ENCODE data around the gene ZNFX1. TPM values are rescaled to one million over a fixed set of nuclear protein-coding genes. Genes with fewer than 3 reads are reported as not detected.

Gene ZNFX1
- total RNA-seq, 3 donors from 2014 or later (not counting 1 experiment from before 2014, with no cell fraction given): 55.8 to 58.5 (median 57.8) TPM

GRCh38 chr20:49293122-49293521 lies 15.3 kb upstream of the ZNFX1 start:
- TF ChIP-seq CTCF (IDR thresholded peaks at IDR 0.05): no peak
- peaks cover 27% of the 10 kb centered on the region for H3K36me3 Mint-ChIP-seq
- no peak for DNase-seq
- 93% methylated on average over 4 of the region's 6 CpGs for WGBS (ENCODE audit: insufficient coverage)
- peaks cover 8 to 22% of the 10 kb centered on the region in 2 donors for H3K4me1 Mint-ChIP-seq
- peaks cover 7% of the 10 kb centered on the region for H3K9me3 ChIP-seq (ENCODE audit: control insufficient read depth, insufficient read depth, low read length)
- H3K27ac Mint-ChIP-seq: no peak overlapping the region
- H3K4me3 Mint-ChIP-seq: no peak overlapping the region
- H3K27me3 Mint-ChIP-seq (ENCODE audit: low read depth in 2 of 2): no peaks in the 10 kb centered on the region
- peaks cover 9% of the 10 kb centered on the region for H3K4me1 ChIP-seq (ENCODE audit: control insufficient read depth, insufficient read depth, low read length)
- H3K9me3 Mint-ChIP-seq: no peaks in the 10 kb centered on the region
- H3K36me3 ChIP-seq (ENCODE audit: control insufficient read depth, insufficient read depth, low read length): peaks cover 29% of the 10 kb centered on the region
- H3K4me3 ChIP-seq (ENCODE audit: low read length): no peak overlapping the region
- no peaks in the 10 kb centered on the region for H3K27me3 ChIP-seq (ENCODE audit: control insufficient read depth, insufficient read depth, low read length)
- no peak overlapping the region for H3K27ac ChIP-seq (ENCODE audit: low read length)
- intact Hi-C loops (cut with micrococcal nuclease): no loop called here
- ATAC-seq: no peak

DNA sequence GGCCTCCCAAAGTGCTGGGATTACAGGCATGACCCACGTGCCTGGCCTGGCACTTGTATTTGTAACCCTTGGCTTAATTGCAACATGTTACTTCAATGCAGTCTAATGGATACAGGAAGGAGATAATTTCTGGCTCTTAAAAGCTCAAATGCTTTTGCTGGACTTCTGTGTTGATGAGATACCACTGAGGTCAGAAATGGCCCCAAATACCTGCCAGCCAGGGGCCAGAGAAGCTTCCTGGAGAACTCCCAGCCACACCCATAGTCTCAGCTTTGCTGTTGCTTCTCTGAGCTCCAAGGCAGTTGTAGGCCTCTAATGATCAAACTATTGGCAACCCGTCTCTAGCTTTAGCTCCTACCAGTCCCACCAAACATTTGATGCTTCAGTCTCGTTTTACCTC lies 14.2 kb upstream of the ZNFX1 start:
- no peak for DNase-seq
- Mint-ChIP-seq H3K9me3 (peaks cover 0 to 8% of the 10 kb centered on the region in 2 donors), H3K27ac (no peak overlapping the region), H3K27me3 (ENCODE audit: low read depth in 2 of 2) (no peaks in the 10 kb centered on the region), H3K4me3 (no peak overlapping the region), H3K36me3 (peaks cover 38% of the 10 kb centered on the region), H3K4me1 (peaks cover 12 to 27% of the 10 kb centered on the region in 2 donors)
- H3K4me3 ChIP-seq (ENCODE audit: low read length): no peak overlapping the region
- intact Hi-C loops (cut with micrococcal nuclease): no loop called here
- H3K27ac ChIP-seq (ENCODE audit: low read length): no peak overlapping the region
- H3K4me1 ChIP-seq (ENCODE audit: control insufficient read depth, insufficient read depth, low read length): no peaks in the 10 kb centered on the region
- WGBS (ENCODE audit: insufficient coverage): 53% methylated on average over 3 of the region's 3 CpGs
- peaks cover 10% of the 10 kb centered on the region for H3K9me3 ChIP-seq (ENCODE audit: control insufficient read depth, insufficient read depth, low read length)
- peaks cover 40% of the 10 kb centered on the region for H3K36me3 ChIP-seq (ENCODE audit: control insufficient read depth, insufficient read depth, low read length)
- no peak for TF ChIP-seq CTCF (IDR thresholded peaks at IDR 0.05)
- H3K27me3 ChIP-seq (ENCODE audit: control insufficient read depth, insufficient read depth, low read length): no peaks in the 10 kb centered on the region
- ATAC-seq: no peak

DNA sequence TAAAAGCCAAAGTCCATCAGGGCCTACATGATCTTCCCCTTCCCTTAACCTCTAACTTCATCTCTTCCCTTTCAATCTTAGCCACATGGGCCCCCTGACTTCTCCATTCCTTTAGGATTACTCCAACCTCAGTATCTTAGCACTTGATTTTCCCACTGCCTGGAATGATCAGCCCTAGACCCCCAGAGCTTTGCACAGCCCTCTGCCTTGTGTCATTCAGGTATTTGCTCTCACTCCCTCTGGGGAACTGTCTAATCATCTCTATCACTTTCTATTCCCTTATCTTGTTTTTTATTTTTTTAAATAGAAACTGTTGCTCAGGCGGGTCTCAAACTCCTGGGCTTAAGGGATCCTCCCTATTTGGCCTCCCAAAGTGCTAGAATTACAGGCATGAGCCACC lies 13.3 kb upstream of the ZNFX1 start:
- H3K36me3 ChIP-seq (ENCODE audit: control insufficient read depth, insufficient read depth, low read length): peaks cover 48% of the 10 kb centered on the region
- no peaks in the 10 kb centered on the region for H3K27me3 Mint-ChIP-seq (ENCODE audit: low read depth in 2 of 2)
- peaks cover 14 to 33% of the 10 kb centered on the region in 2 donors for H3K4me1 Mint-ChIP-seq
- H3K4me3 Mint-ChIP-seq: no peak overlapping the region
- H3K27ac ChIP-seq (ENCODE audit: low read length): no peak overlapping the region
- no peak overlapping the region for H3K4me3 ChIP-seq (ENCODE audit: low read length)
- H3K4me1 ChIP-seq (ENCODE audit: control insufficient read depth, insufficient read depth, low read length): no peaks in the 10 kb centered on the region
- WGBS (ENCODE audit: insufficient coverage): 86% methylated on average over 1 of the region's 1 CpG
- no peak for DNase-seq
- H3K36me3 Mint-ChIP-seq: peaks cover 46% of the 10 kb centered on the region
- peaks cover 0 to 9% of the 10 kb centered on the region in 2 donors for H3K9me3 Mint-ChIP-seq
- intact Hi-C loops (cut with micrococcal nuclease): no loop called here
- H3K27me3 ChIP-seq (ENCODE audit: control insufficient read depth, insufficient read depth, low read length): no peaks in the 10 kb centered on the region
- TF ChIP-seq CTCF (IDR thresholded peaks at IDR 0.05): no peak
- no peak for ATAC-seq
- H3K9me3 ChIP-seq (ENCODE audit: control insufficient read depth, insufficient read depth, low read length): peaks cover 18% of the 10 kb centered on the region
- H3K27ac Mint-ChIP-seq: peak overlapping the region; percentile 17 to 25

DNA sequence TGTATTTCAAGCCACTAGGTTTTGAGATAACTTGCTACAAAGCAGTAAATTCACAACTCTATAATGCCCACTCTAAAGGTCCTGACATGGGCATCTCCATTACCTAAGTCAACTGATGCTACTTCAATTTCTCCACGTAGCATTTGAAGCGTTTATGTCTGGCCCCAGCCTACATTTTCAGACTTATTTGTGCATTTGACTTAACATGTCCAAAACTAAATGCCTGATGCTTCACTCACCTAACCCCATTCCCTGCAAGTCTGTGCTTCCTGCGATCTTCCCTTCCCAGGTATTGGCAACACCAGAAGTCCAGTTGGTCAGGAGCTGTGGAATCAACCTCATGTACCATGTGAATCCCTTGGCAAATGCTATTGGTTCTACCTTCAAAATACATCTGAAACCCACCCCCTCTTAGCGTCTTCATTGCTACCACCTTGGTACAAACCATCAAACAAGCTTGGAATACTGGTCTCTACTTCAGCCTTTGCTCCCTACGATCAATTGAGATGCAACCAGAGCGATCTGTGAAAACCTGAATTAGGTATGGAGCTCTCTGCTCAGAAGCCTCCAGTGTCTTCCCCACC lies 12.8 kb upstream of the ZNFX1 start:
- Histone ChIP-seq H3K9me3 (ENCODE audit: control insufficient read depth, insufficient read depth, low read length) (peaks cover 23% of the 10 kb centered on the region), H3K4me1 (ENCODE audit: control insufficient read depth, insufficient read depth, low read length) (no peaks in the 10 kb centered on the region), H3K36me3 (ENCODE audit: control insufficient read depth, insufficient read depth, low read length) (peaks cover 53% of the 10 kb centered on the region), H3K27me3 (ENCODE audit: control insufficient read depth, insufficient read depth, low read length) (no peaks in the 10 kb centered on the region), H3K27ac (ENCODE audit: low read length) (no peak overlapping the region), H3K4me3 (ENCODE audit: low read length) (no peak overlapping the region)
- Mint-ChIP-seq H3K27me3 (ENCODE audit: low read depth in 2 of 2) (no peaks in the 10 kb centered on the region), H3K27ac (peak overlapping the region; percentile 17 to 25), H3K4me3 (no peak overlapping the region), H3K9me3 (peaks cover 0 to 9% of the 10 kb centered on the region in 2 donors), H3K4me1 (peaks cover 18 to 38% of the 10 kb centered on the region in 2 donors), H3K36me3 (peaks cover 51% of the 10 kb centered on the region)
- WGBS (ENCODE audit: insufficient coverage): 90% methylated on average over 6 of the region's 6 CpGs
- no peak for ATAC-seq
- no peak for TF ChIP-seq CTCF (IDR thresholded peaks at IDR 0.05)
- DNase-seq: no peak
- intact Hi-C loops (cut with micrococcal nuclease): no loop called here

Data from natural killer cell (primary cell).